ENCODE measurements around the gene DNAJC18. TPM values are rescaled to one million over a fixed set of nuclear protein-coding genes. Genes with fewer than 3 reads are reported as not detected.

The DNAJC18 gene
- total RNA-seq, 1 experiment from 2014 or later = 16.7 TPM

- H3K36me3 ChIP-seq (ENCODE audit: insufficient read depth, low read length, poor library complexity, severe bottlenecking) = no peaks in the 10 kb centered on the region
- peaks cover 12% of the 10 kb centered on the region for H3K4me1 ChIP-seq (ENCODE audit: insufficient read depth, low read length, poor library complexity, severe bottlenecking)
- no peaks in the 10 kb centered on the region for H3K9me3 ChIP-seq (ENCODE audit: low read depth, low read length, poor library complexity, severe bottlenecking)
- no TSS peak for BruUV-seq (replicated peaks)
- H3K27ac ChIP-seq (ENCODE audit: low read depth, low read length, poor library complexity, severe bottlenecking) = no peak within 1 kb of the TSS
- TF ChIP-seq EZH2 (IDR thresholded peaks at IDR 0.05; ENCODE audit: borderline replicate concordance, low read depth, low read length, poor library complexity, severe bottlenecking) = no peak
- TF ChIP-seq CTCF (conservative IDR thresholded peaks at IDR 0.05; ENCODE audit: low read depth, low read length) = no peak
- ChIA-PET CTCF (no interaction called here), POLR2A (ENCODE audit: low non-redundant PET) (interaction anchor here (0.6 kb wide), 1 partner anchor 1063 kb away, joined by 3 read pairs; the partner anchor contains the start of gene CDC25C)
- peaks cover 14% of the 10 kb centered on the region for H3K27me3 ChIP-seq (replicated peaks; ENCODE audit: insufficient read depth, low read depth, low read length, poor library complexity)
- intact Hi-C loops (cut with micrococcal nuclease; ENCODE audit: unreplicated experiment) = loop anchor here (5.0 kb wide), 1 partner anchor 753 kb away; no protein-coding TSS in a partner anchor
- DNase-seq (ENCODE audit: low spot score) = no peak
- peak within 1 kb of the TSS; percentile 60 for H3K4me3 ChIP-seq (ENCODE audit: low read depth, low read length, poor library complexity, severe bottlenecking)
These were observed 44.4 kb downstream of the DNAJC18 start, which contains the start of gene PROB1 for GRCh38 chr5:139394654-139395566. PROB1 (minus strand) TSS chr5:139395104; CDS start chr5:139395081, 23 bp downstream.

- Histone ChIP-seq H3K9me3 (ENCODE audit: low read depth, low read length, poor library complexity, severe bottlenecking) (no peaks in the 10 kb centered on the region), H3K27me3 (replicated peaks; ENCODE audit: insufficient read depth, low read depth, low read length, poor library complexity) (peaks cover 14% of the 10 kb centered on the region), H3K4me1 (ENCODE audit: insufficient read depth, low read length, poor library complexity, severe bottlenecking) (peaks cover 12% of the 10 kb centered on the region), H3K36me3 (ENCODE audit: insufficient read depth, low read length, poor library complexity, severe bottlenecking) (no peaks in the 10 kb centered on the region), H3K27ac (ENCODE audit: low read depth, low read length, poor library complexity, severe bottlenecking) (no peak overlapping the region), H3K4me3 (ENCODE audit: low read depth, low read length, poor library complexity, severe bottlenecking) (peak overlapping the region; percentile 60)
- intact Hi-C loops (cut with micrococcal nuclease; ENCODE audit: unreplicated experiment) = loop anchor here (5.0 kb wide), 1 partner anchor 752 kb away; no protein-coding TSS in a partner anchor
- DNase-seq (ENCODE audit: low spot score) = peak; percentile 62
- no TSS peak for BruUV-seq (replicated peaks)
- ChIA-PET POLR2A (ENCODE audit: low non-redundant PET) (no interaction called here), CTCF (no interaction called here)
- no peak for TF ChIP-seq EZH2 (IDR thresholded peaks at IDR 0.05; ENCODE audit: borderline replicate concordance, low read depth, low read length, poor library complexity, severe bottlenecking)
- TF ChIP-seq CTCF (conservative IDR thresholded peaks at IDR 0.05; ENCODE audit: low read depth, low read length) = peak; percentile 62
These were observed 45.1 kb downstream of the DNAJC18 start for GRCh38 chr5:139394123-139394653.

- DNase-seq (ENCODE audit: low spot score) = peak; percentile 39
- Histone ChIP-seq H3K4me3 (ENCODE audit: low read depth, low read length, poor library complexity, severe bottlenecking) (peak overlapping the region; percentile 60), H3K27ac (ENCODE audit: low read depth, low read length, poor library complexity, severe bottlenecking) (peak overlapping the region; percentile 50), H3K4me1 (ENCODE audit: insufficient read depth, low read length, poor library complexity, severe bottlenecking) (peaks cover 12% of the 10 kb centered on the region), H3K9me3 (ENCODE audit: low read depth, low read length, poor library complexity, severe bottlenecking) (no peaks in the 10 kb centered on the region), H3K27me3 (replicated peaks; ENCODE audit: insufficient read depth, low read depth, low read length, poor library complexity) (peaks cover 14% of the 10 kb centered on the region), H3K36me3 (ENCODE audit: insufficient read depth, low read length, poor library complexity, severe bottlenecking) (no peaks in the 10 kb centered on the region)
- no peak for TF ChIP-seq EZH2 (IDR thresholded peaks at IDR 0.05; ENCODE audit: borderline replicate concordance, low read depth, low read length, poor library complexity, severe bottlenecking)
- no peak for TF ChIP-seq CTCF (conservative IDR thresholded peaks at IDR 0.05; ENCODE audit: low read depth, low read length)
- CTCF ChIA-PET = no interaction called here
- BruUV-seq (replicated peaks) = no TSS peak
- POLR2A ChIA-PET (ENCODE audit: low non-redundant PET) = no interaction called here
- intact Hi-C loops (cut with micrococcal nuclease; ENCODE audit: unreplicated experiment) = loop anchor here (5.0 kb wide), 1 partner anchor 751 kb away; no protein-coding TSS in a partner anchor
These were observed 45.7 kb downstream of the DNAJC18 start for GRCh38 chr5:139393497-139394122.

Measured in A673 (cell line).